ENCODE data around the gene FCN3. TPM values are rescaled to one million over a fixed set of nuclear protein-coding genes. Genes with fewer than 3 reads are reported as not detected.
A peak's percentile ranks its signal among the peaks of the same experiment; 100 is the strongest.

Gene FCN3
- total and polyA plus RNA-seq, 2 of the 4 experiments (the other 2 are of a cell fraction): not detected

- no peak overlapping the region for H3K27ac ChIP-seq (ENCODE audit: insufficient read depth, low read length)
- no peak overlapping the region for H3K9ac ChIP-seq (ENCODE audit: low read depth, low read length)
- no peak overlapping the region for H3K23ac ChIP-seq (ENCODE audit: low read depth, low read length)
- peaks cover under 1% of the 10 kb centered on the region; the same call in 1 of the 2 replicates for H3K36me3 ChIP-seq (ENCODE audit: control insufficient read depth, insufficient read depth, low read length)
- DNase-seq (peak; percentile 60), ATAC-seq (ENCODE audit: low read depth) (peak; percentile 92)
- no peak overlapping the region for H2BK120ac ChIP-seq (ENCODE audit: low read depth, low read length)
- H4K20me1 ChIP-seq (ENCODE audit: insufficient read depth, low read length): no peaks in the 10 kb centered on the region
- H2BK15ac ChIP-seq (ENCODE audit: low read depth, low read length): no peak overlapping the region
- BruUV-seq (replicated peaks): no TSS peak
- no peak overlapping the region for H2BK20ac ChIP-seq (ENCODE audit: low read depth, low read length)
- H3K9me3 ChIP-seq (ENCODE audit: control insufficient read depth, insufficient read depth, low read length): no peaks in the 10 kb centered on the region
- H3K18ac ChIP-seq (ENCODE audit: low read depth, low read length): no peak overlapping the region
- no peaks in the 10 kb centered on the region; the same call in 1 of the 2 replicates for H3K27me3 ChIP-seq (ENCODE audit: control insufficient read depth, insufficient read depth, low read length)
- H3K9me1 ChIP-seq (ENCODE audit: insufficient read depth, low read length): no peaks in the 10 kb centered on the region; the same call in 1 of the 2 replicates
- peak overlapping the region; percentile 48 for H3K4me3 ChIP-seq (ENCODE audit: insufficient read depth, low read depth, low read length)
- WGBS, 2 experiments (ENCODE audit: extremely low coverage in 2 of 2, insufficient read length in 1 of 2): 15% methylated on average over 47 of the region's 84 CpGs; no CpG with 5 or more reads in 1 of the 2 experiments
- peak overlapping the region; percentile 64 for H3K4me2 ChIP-seq (ENCODE audit: low read depth, low read length)
- H2BK5ac ChIP-seq (ENCODE audit: low read depth, low read length, poor library complexity, severe bottlenecking): no peak overlapping the region
- H4K91ac ChIP-seq (ENCODE audit: insufficient read depth, low read depth, low read length): no peak overlapping the region
- TF ChIP-seq, protein P1, sequence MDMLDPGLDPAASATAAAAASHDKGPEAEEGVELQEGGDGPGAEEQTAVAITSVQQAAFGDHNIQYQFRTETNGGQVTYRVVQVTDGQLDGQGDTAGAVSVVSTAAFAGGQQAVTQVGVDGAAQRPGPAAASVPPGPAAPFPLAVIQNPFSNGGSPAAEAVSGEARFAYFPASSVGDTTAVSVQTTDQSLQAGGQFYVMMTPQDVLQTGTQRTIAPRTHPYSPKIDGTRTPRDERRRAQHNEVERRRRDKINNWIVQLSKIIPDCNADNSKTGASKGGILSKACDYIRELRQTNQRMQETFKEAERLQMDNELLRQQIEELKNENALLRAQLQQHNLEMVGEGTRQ (IDR thresholded peaks at IDR 0.05; ENCODE audit: low read depth, low read length): peak; percentile 53
- no peak for TF ChIP-seq RAD21 (IDR thresholded peaks at IDR 0.05; ENCODE audit: low read length)
- peak; percentile 86 for TF ChIP-seq BHLHE40 (IDR thresholded peaks at IDR 0.05; ENCODE audit: low read depth, low read length)
- in situ Hi-C loops (cut with MboI; ENCODE audit: low sequenced_read_pairs) (no loop called here), dilution Hi-C loops (cut with HindIII; ENCODE audit: low sequenced_read_pairs, unreplicated experiment) (no loop called here), intact Hi-C loops (cut with micrococcal nuclease) (no loop called here)
- H3K56ac ChIP-seq (ENCODE audit: extremely low read depth, insufficient read depth, low read length): no peak overlapping the region
- ChIA-PET CTCF (interaction anchor here (0.6 kb wide), 1 partner anchor 877 kb away, joined by 7 read pairs; no protein-coding TSS in a partner anchor), POLR2A (ENCODE audit: unreplicated experiment) (no interaction called here)
- peak overlapping the region in 1 of 2 experiments; percentile 49; a peak in 2 of 4 replicates for H4K8ac ChIP-seq (ENCODE audit: low read depth in 2 of 2, low read length in 2 of 2)
- H3K4me1 ChIP-seq (ENCODE audit: control insufficient read depth, insufficient read depth, low read length): peaks cover 6% of the 10 kb centered on the region; the same call in 1 of the 2 replicates
- peak overlapping the region; percentile 0; the same call in 1 of the 2 replicates for H2AK5ac ChIP-seq (ENCODE audit: low read depth, low read length)
- H4K5ac ChIP-seq (ENCODE audit: low read depth, low read length): peak overlapping the region; percentile 24; the same call in 1 of the 2 replicates
- H3K4ac ChIP-seq (ENCODE audit: low read depth, low read length): peak overlapping the region; percentile 65; the same call in 1 of the 2 replicates
- H2AFZ ChIP-seq (replicated peaks; ENCODE audit: low read length, poor library complexity): peak overlapping the region; percentile 95
- H3K79me1 ChIP-seq (ENCODE audit: low read depth in 1 of 2, low read length in 2 of 2): no peaks in the 10 kb centered on the region
- 0 out of 2 replicates have a peak overlapping the region, but pooled peaks have one; percentile 17 for H3K14ac ChIP-seq (replicated peaks; ENCODE audit: low read depth, low read length)
- H2AK9ac ChIP-seq (replicated peaks; ENCODE audit: low read depth, low read length, poor library complexity): peak overlapping the region; percentile 22
These were observed 24.6 kb downstream of the FCN3 start for GRCh38 chr1:27349784-27350662.
